NCI-H1417 treated with DMSO at 0.1 percent for 48 hours (cell line): ENCODE data around the gene NDUFAF3.

Experiments
- DNase-seq: peaks from one replicate; lab custom pipeline; 2025; lab: John Stamatoyannopoulos, UW

The NDUFAF3 gene

DNA sequence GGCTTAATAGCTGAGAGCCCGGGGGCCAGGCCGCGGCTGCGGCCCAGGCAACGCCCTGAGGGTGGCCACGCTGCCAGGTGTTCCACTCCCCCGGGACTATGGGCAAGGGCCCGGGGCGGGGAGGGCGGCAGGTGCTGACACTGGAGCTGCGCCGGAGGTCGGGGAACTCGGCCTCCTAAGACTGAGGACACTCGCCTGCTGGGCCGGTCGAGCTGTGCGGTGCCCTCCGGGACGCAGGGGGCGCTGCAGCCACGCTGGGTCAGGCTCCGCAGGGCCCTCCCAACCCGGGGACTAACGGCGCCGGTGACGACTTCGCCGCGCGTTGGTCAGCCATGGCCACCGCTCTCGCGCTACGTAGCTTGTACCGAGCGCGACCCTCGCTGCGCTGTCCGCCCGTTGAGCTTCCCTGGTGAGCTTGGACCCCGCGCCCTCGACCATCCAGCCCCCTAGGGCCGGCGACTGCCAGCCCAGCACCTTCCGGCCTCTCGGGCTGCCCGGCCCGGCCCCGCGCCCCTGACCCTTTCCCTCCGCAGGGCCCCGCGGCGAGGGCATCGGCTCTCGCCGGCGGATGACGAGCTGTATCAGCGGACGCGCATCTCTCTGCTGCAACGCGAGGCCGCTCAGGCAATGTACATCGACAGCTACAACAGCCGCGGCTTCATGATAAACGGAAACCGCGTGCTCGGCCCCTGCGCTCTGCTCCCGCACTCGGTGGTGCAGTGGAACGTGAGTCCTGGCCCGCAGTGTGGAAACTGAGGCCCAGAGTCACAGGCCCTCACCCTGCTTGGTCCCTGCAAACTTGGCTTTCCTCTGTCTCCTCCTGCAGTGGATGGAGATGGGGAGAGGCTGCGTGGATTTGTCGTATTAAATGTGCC is at the start of gene NDUFAF3:
Gene NDUFAF3, plus strand, starts transcription at position 309 of the 875 bp plus-strand sequence. Its CDS starts 24 bp downstream, at position 333.
- DNase-seq: peak; percentile 73

DNA sequence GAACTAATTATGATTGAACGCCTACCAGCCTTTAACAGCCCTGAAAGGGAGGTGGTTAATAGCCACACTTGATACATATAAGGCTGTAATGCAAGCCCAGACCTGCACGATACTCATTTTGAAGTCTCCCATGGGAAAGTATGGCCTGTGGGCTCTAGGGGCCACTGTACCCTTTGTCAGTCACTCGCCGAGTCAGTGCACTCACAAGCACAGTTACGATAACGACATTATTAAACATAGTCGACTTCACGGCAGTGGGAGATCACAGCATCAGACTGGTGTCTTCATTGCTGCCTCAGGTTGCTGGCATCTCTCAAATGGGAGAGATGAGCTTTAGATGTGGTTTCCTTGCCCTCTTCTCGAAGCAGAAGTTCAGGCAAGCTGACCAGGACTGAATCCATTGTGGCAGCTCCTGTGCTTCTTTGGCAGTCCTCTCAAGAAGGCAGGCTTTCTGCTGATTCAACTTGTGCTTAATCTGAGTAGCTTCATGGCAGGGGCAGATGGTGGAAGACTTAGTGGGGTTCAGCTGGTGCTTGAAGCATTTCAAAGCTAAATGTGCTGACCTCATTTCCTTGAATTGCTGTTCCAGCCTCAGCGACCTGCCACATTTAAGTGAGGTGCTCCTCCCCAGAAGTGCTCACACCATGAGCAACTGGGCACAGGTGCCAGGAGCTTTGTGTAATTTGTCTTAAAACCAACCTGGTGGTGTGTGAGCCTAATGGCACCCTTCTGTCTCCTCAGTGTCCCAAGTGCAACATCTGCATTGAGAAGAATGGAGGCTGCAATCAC is 47.7 kb upstream of the NDUFAF3 start:
- DNase-seq: no peak

DNA sequence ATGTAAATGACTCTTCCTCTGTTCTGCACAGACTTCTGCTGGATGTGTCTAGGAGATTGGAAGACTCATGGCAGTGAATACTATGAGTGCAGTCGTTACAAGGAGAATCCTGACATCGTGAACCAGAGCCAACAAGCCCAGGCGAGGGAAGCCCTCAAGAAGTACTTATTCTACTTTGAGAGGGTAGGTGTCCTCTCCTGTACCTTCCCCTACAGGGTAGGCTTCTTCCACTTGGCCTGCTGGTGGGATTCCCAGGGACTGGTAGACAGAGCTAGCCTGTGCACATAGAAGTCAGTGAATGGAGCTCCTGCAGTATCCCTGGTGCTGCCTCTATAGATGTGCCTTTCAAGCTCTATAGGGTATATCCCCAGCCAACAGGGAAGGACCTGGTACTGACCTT is 42.5 kb upstream of the NDUFAF3 start:
- DNase-seq: no peak

DNA sequence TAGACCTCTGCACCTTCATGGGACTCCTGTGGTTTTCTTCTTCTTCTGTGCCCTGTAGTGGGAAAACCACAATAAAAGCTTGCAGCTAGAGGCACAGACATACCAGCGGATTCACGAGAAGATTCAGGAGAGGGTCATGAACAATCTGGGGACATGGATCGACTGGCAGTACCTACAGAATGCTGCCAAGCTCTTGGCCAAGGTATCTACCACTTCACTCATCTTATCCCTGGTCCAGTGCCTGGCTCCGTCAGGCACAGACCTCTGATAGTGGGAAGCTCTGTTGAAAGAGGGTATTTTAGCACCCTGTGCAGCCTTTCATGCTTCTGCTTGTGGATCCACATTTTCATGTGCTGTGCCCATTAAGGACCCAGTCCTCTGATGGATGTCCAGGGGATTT is 41.6 kb upstream of the NDUFAF3 start:
- no peak for DNase-seq

DNA sequence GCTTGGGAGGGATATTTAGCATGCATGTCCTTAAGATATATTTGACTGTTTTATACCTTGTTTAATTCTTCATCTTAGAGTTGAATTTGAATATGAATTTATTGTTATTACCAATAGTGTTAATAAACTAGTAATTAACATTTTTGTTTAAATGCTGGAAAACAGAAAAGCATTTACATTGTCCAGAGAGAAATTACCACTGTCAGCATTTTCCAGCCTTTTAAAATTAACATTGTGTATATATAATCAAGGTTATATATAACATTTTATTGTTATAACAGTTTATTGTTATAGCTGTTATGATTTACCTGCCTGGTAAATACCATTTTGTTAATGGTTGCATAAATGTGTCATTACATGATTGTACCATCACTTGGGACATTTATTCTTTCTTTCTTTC is 39.9 kb upstream of the NDUFAF3 start:
- DNase-seq: no peak

GRCh38 chr3:48982686-48983085 is 39.2 kb upstream of the NDUFAF3 start:
- DNase-seq: no peak

GRCh38 chr3:48983096-48983495 is 38.8 kb upstream of the NDUFAF3 start:
- DNase-seq: no peak

- no peak for DNase-seq
Measured at GRCh38 chr3:48984663-48985062, 37.3 kb upstream of the NDUFAF3 start.

GRCh38 chr3:48985831-48986376 is 36.0 kb upstream of the NDUFAF3 start:
- DNase-seq: no peak

- DNase-seq: no peak
Measured at GRCh38 chr3:48989126-48989795, 32.7 kb upstream of the NDUFAF3 start.

- no peak for DNase-seq
Measured at GRCh38 chr3:48989796-48990635, 31.9 kb upstream of the NDUFAF3 start, which contains the start of gene P4HTM. Gene P4HTM (plus strand): TSS chr3:48990241. CDS start chr3:48990257, 16 bp downstream.

GRCh38 chr3:48990636-48991469 is 31.1 kb upstream of the NDUFAF3 start:
- DNase-seq: no peak

DNA sequence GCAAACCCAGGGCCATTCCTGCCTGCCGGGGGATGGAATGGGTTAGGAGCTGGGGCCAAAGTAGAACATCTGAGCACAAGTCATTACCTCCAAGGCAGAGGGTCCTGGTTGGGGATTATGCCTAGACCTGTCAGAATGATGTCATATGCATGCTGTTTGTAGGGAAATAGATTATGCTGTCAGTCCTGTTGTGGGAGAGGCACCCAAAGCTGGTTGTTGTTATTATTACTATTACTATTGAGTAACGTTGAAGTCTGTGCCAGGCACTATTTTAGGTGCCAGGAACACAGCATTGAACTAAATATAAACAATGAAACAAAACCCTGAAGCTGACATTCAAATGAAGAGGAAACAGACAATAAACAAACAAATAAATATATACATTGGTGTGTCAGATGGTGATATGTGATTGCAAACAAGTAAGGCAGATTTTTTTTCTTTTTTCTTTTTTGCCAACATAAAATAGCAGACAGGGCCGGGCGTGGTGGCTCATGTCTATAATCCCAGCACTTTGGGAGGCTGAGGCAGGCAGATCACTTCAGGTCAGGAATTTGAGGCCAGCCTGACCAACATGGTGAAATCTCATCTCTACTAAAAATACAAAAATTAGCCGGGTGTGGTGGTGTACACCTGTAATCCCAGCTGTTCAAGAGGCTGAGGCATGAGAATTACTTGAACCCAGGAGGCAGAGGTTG is 29.9 kb upstream of the NDUFAF3 start:
- DNase-seq: no peak

DNA sequence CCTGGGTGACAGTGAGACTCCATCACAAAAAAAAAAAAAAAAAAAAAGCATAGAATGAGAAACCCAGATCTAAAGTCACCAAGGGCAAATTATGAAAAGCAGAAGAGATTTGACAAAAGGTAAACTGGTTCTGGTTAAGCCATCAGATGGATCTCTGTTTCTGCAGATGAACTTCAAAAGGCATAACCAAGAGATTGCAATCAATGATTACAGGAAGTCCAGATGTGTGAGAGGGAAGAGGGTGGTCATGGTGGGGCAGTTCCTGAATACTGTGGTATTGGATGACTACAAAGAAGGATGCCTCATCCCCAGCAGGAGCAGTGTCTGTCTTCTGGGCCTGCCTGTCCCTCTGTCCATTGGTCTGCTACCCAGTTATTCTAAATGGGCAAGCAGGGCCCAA is 28.1 kb upstream of the NDUFAF3 start:
- DNase-seq: no peak

GRCh38 chr3:48996640-48997039 is 25.3 kb upstream of the NDUFAF3 start:
- no peak for DNase-seq

GRCh38 chr3:48997102-48997635 is 24.8 kb upstream of the NDUFAF3 start:
- no peak for DNase-seq

- no peak for DNase-seq
Measured at GRCh38 chr3:48997714-48998637, 23.9 kb upstream of the NDUFAF3 start.
